HUDEP-2 (cell line): Measurements from ENCODE around the gene SLC25A51.

Experiments used
- DNase-seq, 76 experiments: peaks; one replicate each; lab custom pipeline; 2025; ENCODE audit not compliant: unreplicated experiment in 76 of 76; lab: John Stamatoyannopoulos, UW

Gene SLC25A51

DNA sequence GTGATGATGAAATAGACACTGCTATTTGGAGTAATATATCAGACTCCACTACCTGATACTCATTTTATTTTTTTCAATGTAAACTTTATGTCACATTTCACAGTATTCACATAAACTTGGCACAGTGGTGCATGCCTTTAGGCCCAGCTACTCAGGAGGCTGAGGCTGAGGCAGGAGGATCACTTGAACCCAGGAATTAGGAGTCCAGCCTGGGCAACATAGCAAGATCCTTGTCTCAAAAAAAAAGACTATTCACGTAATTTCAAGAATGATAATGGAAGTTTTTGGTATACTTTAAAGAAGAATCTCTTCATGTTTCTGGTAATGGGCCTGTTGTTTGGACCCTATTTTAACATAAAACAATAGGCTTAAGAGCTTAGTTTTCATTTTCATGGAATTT lies 47.4 kb downstream of the SLC25A51 start:
- DNase-seq = no peak

GRCh38 chr9:37852222-37852621 lies 51.7 kb downstream of the SLC25A51 start:
- no peak for DNase-seq

DNA sequence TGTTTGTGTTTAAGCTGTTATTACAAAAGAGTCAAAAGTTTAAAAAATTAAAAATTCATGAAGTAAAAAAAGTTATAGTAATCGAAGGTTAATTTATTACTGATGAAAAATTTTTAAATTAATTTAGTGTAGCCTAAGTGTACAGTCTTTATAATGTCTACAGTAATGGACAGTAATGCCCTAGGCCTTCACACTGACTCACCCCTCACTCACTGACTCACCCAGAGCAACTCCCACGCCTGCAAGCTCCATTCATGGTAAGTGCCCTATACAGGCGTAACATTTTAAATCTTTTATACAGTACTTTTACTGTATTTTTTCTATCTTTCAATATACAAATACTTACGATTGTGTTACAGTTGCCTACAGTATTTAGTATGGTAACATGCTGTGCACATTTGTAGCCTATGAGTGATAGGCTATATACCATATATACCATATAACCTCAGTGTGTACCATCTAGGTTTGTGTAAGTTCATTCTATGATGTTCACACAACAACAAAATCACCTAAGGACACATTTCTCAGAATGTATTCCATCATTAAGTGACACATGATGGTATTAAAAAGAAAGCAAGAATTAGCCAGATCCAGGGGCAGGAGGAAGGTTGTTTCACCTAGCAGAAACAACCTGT lies 63.2 kb downstream of the SLC25A51 start:
- DNase-seq = peak in 61 of 76 experiments; percentile 5 to 83 (median 53)

DNA sequence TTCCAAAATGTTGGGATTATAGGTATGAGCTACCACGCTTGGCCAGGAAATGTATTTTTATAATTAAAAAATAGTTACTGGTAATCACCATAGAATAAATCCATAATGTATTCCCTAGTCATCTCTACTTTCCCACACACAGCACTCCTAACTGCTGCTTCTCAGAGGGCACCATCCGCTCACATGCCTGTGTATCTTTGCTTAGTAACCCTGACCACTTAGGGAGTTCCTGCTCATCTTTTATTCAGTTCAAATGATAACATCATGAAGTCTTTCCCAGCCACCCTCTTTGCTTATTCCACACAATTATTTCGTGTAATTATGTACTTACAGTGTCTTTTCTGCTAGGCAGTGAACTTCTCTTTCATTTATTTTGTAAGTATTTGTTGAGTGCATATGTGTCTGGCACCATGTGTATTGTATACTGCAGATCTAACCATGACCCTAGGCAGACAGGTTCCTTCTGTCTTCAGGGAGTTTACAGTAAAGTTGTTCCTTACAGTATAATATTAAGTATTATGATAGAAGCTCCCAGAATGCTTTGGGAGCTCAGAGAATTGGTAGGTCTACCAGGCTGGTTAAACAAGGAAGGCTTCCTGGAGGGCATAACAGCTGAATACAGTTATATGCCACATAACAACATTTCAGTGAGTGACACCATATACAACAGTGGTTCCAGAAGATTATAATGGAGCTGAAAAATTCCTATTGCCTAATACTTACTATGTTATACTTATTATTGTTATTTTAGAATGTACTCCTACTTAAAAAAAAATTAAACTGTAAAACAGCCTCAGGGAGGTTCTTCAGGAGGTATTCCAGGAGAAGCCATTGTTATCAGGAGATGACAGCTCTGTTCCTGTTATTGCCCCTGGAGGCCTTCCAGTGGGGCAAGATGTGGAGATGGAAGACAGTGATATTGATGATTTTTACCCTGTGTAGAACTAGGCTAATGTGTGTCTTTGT lies 64.1 kb downstream of the SLC25A51 start:
- peak in 66 of 76 experiments; percentile 2 to 81 (median 41) for DNase-seq
